Trophoblast cell (in vitro differentiated cells and primary cell): ENCODE measurements around the gene ETS2. TPM values are rescaled to one million over a fixed set of nuclear protein-coding genes. Genes with fewer than 3 reads are reported as not detected.

Experiments used
- DNase-seq, 2 donors: peaks; one replicate each; pipeline ENCODE4 v3.0.0-alpha.2; 2016
- H2AFZ ChIP-seq: 2 replicates; pipeline ENCODE4 v1.6.1; 2013; ENCODE audit warnings: low read length, moderate library complexity, mild to moderate bottlenecking; ENCODE audit not compliant: insufficient read depth, poor library complexity
- H2AK5ac ChIP-seq: 2 replicates; pipeline ENCODE4 v1.6.1; 2013; ENCODE audit warnings: mild to moderate bottlenecking, low read length
- H2BK120ac ChIP-seq: 2 replicates; pipeline ENCODE4 v1.6.1; 2013; ENCODE audit warnings: low read length, mild to moderate bottlenecking, moderate library complexity; ENCODE audit not compliant: insufficient read depth, poor library complexity
- H2BK12ac ChIP-seq: 2 replicates; pipeline ENCODE4 v1.6.1; 2013; ENCODE audit warnings: mild to moderate bottlenecking, low read length, moderate library complexity
- H2BK5ac ChIP-seq: 2 replicates; pipeline ENCODE4 v1.6.1; 2013; ENCODE audit warnings: low read length, low read depth, moderate library complexity, mild to moderate bottlenecking; ENCODE audit not compliant: poor library complexity
- H3K14ac ChIP-seq: 2 replicates; pipeline ENCODE4 v1.6.1; 2013; ENCODE audit warnings: mild to moderate bottlenecking, low read length
- H3K18ac ChIP-seq: 2 replicates; pipeline ENCODE4 v1.6.1; 2013; ENCODE audit warnings: mild to moderate bottlenecking, low read length
- H3K23ac ChIP-seq: 2 replicates; pipeline ENCODE4 v1.6.1; 2013; ENCODE audit warnings: low read length
- H3K27ac ChIP-seq: 2 replicates; pipeline ENCODE4 v1.5.1; 2013; ENCODE audit warnings: low read depth, mild to moderate bottlenecking, inconsistent platforms, low read length, moderate library complexity
- H3K27me3 ChIP-seq: 2 replicates; pipeline ENCODE4 v1.6.1; 2013; ENCODE audit warnings: inconsistent platforms, mild to moderate bottlenecking, low read length, moderate library complexity; ENCODE audit not compliant: insufficient read depth
- H3K36me3 ChIP-seq, 2 experiments: 1 replicate in 1 of 2; 2 replicates in 1 of 2; pipeline ENCODE4 v1.6.1; 2013; ENCODE audit warnings: low read length in 2 of 2, mild to moderate bottlenecking in 2 of 2, moderate library complexity in 1 of 2; ENCODE audit not compliant: insufficient read depth in 2 of 2, control insufficient read depth in 1 of 2
- H3K4ac ChIP-seq: 2 replicates; pipeline ENCODE4 v1.6.1; 2013; ENCODE audit warnings: low read depth, mild to moderate bottlenecking, low read length, moderate library complexity
- H3K4me1 ChIP-seq, 2 experiments: 1 replicate in 1 of 2; 2 replicates in 1 of 2; pipeline ENCODE4 v1.6.1; 2013; ENCODE audit warnings: low read length in 2 of 2, mild to moderate bottlenecking in 2 of 2, moderate library complexity in 1 of 2; ENCODE audit not compliant: insufficient read depth in 2 of 2, control insufficient read depth in 1 of 2
- H3K4me2 ChIP-seq: 2 replicates; pipeline ENCODE4 v1.6.1; 2013; ENCODE audit warnings: inconsistent platforms, mild to moderate bottlenecking, low read length, moderate library complexity
- H3K4me3 ChIP-seq: 2 replicates; pipeline ENCODE4 v1.5.1; 2013; ENCODE audit warnings: mild to moderate bottlenecking, low read depth, low read length, inconsistent platforms
- H3K79me1 ChIP-seq: one replicate; pipeline ENCODE4 v1.6.1; 2013; ENCODE audit warnings: low read length
- H3K79me2 ChIP-seq: 2 replicates; pipeline ENCODE4 v1.6.1; 2013; ENCODE audit warnings: low read length, mild to moderate bottlenecking; ENCODE audit not compliant: control insufficient read depth, insufficient read depth, poor library complexity
- H3K9ac ChIP-seq: 2 replicates; pipeline ENCODE4 v1.6.1; 2013; ENCODE audit warnings: mild to moderate bottlenecking, low read length
- H3K9me3 ChIP-seq: 2 replicates; pipeline ENCODE4 v1.6.1; 2013; ENCODE audit warnings: low read depth, mild to moderate bottlenecking, control low read depth, inconsistent platforms, low read length; ENCODE audit not compliant: insufficient read depth
- H4K12ac ChIP-seq: 2 replicates; pipeline ENCODE4 v1.6.1; 2013; ENCODE audit warnings: low read depth, mild to moderate bottlenecking, low read length, moderate library complexity
- H4K8ac ChIP-seq: 2 replicates; pipeline ENCODE4 v1.6.1; 2013; ENCODE audit warnings: low read depth, mild to moderate bottlenecking, low read length, moderate library complexity
- H4K91ac ChIP-seq: one replicate; pipeline ENCODE4 v1.6.1; 2013; ENCODE audit warnings: low read depth, mild to moderate bottlenecking, low read length, moderate library complexity
- WGBS: extraction: QIAGEN DNeasy Blood & Tissue Kit; methylation state at CpG from one replicate; pipeline ENCODE4 v1.1.7; 2013; ENCODE audit warnings: missing lambda C conversion rate; ENCODE audit not compliant: insufficient read length, insufficient coverage; ENCODE audit errors: extremely low coverage; 5-methylcytosine and 5-hydroxymethylcytosine counted together
- polyA plus RNA-seq: library from polyadenylated mRNA; stranded (reverse); fragments of 200-250 nt; gene quantifications from 2 replicates; pipeline ENCODE4 v1.2.3, GENCODE V29; 2013

Gene ETS2
- polyA plus RNA-seq = 17.3 and 18.1 TPM in 2 replicates

DNA sequence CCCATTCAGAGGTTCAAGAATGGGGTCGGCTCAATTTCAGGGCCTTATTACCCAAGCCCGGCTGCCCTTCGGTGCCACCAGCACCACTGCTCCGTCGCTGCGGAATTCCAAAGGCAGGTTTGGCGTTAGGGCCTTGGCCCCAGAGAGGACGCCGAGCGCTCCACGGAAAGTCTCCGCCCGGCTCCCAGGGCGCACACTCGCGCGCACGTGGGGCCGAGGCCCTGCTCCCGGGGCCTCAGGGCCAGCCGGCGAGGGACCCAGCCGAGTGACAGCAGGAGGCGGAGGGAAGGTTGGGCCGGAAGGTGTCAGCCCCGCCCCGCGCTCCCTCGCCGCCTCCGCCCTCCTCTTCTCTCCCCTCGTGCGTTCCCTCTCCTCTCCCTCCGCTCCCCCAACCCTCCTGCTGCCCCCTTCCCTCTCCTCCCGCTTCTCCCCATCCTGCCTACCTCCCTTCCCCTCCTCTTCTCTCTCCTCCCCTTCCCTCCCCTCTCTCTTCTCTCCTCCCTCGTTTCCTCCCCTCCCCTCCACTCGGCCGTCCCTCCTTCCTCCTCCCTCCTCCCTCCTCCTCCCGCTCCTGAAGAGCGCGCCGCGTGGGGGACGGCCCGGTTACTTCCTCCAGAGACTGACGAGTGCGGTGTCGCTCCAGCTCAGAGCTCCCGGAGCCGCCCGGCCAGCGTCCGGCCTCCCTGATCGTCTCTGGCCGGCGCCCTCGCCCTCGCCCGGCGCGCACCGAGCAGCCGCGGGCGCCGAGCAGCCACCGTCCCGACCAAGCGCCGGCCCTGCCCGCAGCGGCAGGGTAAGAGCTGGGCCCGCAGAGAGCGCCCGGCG, at the start of gene ETS2:
ETS2 (plus strand) TSS at position 602 of the 825 bp plus-strand sequence. CDS start 4,106 bp downstream, outside the sequence.
- Histone ChIP-seq H3K23ac (no peak within 1 kb of the TSS), H3K9ac (peak within 1 kb of the TSS; percentile 89), H2BK5ac (peak within 1 kb of the TSS; percentile 93), H3K27me3 (no peaks in the 10 kb centered on the region), H3K27ac (peak within 1 kb of the TSS; percentile 71), H3K79me2 (peaks cover 10% of the 10 kb centered on the region), H3K4ac (peak within 1 kb of the TSS; percentile 94), H3K4me3 (peak within 1 kb of the TSS; percentile 87), H2BK120ac (peak within 1 kb of the TSS; percentile 77), H3K18ac (peak within 1 kb of the TSS; percentile 96), H3K4me2 (peak within 1 kb of the TSS; percentile 94), H4K8ac (peak within 1 kb of the TSS; percentile 76), H2BK12ac (peak within 1 kb of the TSS; percentile 63), H3K36me3 (no peaks in the 10 kb centered on the region), H2AFZ (peak within 1 kb of the TSS; percentile 85), H4K12ac (peak within 1 kb of the TSS; percentile 51), H3K79me1 (peaks cover 19% of the 10 kb centered on the region), H4K91ac (peak within 1 kb of the TSS; percentile 82), H3K4me1 (peaks cover 20 to 27% of the 10 kb centered on the region in 2 experiments), H2AK5ac (peak within 1 kb of the TSS; percentile 54), H3K9me3 (no peaks in the 10 kb centered on the region), H3K14ac (peak within 1 kb of the TSS; percentile 93)
- no CpG with 5 or more reads among the region's 76 CpGs for WGBS
- DNase-seq = peak; percentile 84 to 86

DNA sequence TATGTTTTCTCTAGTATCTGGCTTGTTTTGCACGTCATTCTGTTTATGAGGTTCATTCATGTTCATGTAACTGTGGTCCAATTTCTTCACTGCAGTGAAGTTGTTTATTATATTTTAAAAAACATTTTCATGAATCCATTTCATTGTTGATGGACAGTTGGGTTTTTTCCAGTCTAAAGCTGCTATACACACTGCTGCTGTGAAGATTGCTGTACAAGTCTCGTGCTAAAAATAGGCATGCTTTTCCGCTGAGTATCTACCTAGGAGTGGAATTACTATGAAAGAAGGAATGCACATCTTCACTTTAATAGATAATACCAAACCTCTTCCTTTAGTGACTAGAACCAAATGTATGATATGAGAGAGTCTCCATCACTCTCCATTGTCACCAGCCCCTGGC, 49.0 kb upstream of the ETS2 start:
- Histone ChIP-seq H3K18ac (no peak overlapping the region), H3K27ac (no peak overlapping the region), H3K36me3 (no peaks in the 10 kb centered on the region), H3K23ac (no peak overlapping the region), H3K9me3 (no peaks in the 10 kb centered on the region), H3K9ac (no peak overlapping the region), H2BK5ac (no peak overlapping the region), H3K4me2 (no peak overlapping the region), H4K12ac (no peak overlapping the region), H4K91ac (no peak overlapping the region), H3K4me3 (no peak overlapping the region), H2AFZ (no peak overlapping the region), H2BK12ac (no peak overlapping the region), H3K27me3 (no peaks in the 10 kb centered on the region), H3K14ac (no peak overlapping the region), H3K79me2 (no peaks in the 10 kb centered on the region), H2BK120ac (no peak overlapping the region), H3K4me1 (no peaks in the 10 kb centered on the region), H3K79me1 (no peaks in the 10 kb centered on the region), H4K8ac (no peak overlapping the region), H3K4ac (no peak overlapping the region), H2AK5ac (no peak overlapping the region)
- WGBS = no CpG with 5 or more reads among the region's 3 CpGs
- DNase-seq = peak; percentile 72 to 93

DNA sequence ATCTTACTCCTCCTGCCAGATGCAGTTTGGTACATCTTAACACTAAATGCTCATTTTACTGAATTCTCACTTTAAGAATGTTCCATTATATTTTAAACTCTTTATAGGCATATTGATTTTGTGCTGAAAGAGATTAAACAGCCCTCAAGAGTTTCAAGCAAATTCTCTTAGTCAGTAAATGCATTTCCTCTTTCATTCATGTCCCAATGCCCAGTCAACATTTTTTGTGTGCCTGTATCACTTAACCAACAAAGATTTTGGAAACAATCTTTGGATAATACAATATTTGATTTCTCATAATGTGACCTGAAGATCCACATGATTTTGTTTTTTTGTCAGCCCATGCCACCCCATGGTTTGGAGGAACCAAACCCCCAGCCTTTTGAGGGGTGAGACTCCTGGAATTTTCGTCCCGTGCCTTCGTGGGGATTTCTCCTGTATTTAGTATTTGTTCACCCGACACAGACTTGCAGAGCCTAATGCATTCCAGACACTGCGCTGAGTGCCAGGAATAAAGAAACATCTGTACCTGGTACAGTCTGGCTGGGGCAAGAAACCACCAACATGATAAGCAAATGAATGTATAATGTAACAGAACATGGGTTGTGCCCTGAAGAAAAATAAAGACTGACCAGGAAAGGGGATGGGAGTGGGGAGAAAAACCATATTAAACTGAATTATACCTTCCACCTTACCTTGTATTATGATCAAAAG, 47.1 kb upstream of the ETS2 start:
- Histone ChIP-seq H3K9me3 (no peaks in the 10 kb centered on the region), H2BK5ac (no peak overlapping the region), H3K36me3 (no peaks in the 10 kb centered on the region), H3K27me3 (no peaks in the 10 kb centered on the region), H4K12ac (no peak overlapping the region), H2AFZ (no peak overlapping the region), H3K4me2 (no peak overlapping the region), H2BK12ac (no peak overlapping the region), H3K9ac (no peak overlapping the region), H3K4ac (no peak overlapping the region), H3K4me1 (no peaks in the 10 kb centered on the region), H3K18ac (no peak overlapping the region), H3K14ac (no peak overlapping the region), H2BK120ac (no peak overlapping the region), H4K8ac (no peak overlapping the region), H3K23ac (no peak overlapping the region), H3K27ac (no peak overlapping the region), H3K79me1 (no peaks in the 10 kb centered on the region), H2AK5ac (no peak overlapping the region), H4K91ac (no peak overlapping the region), H3K4me3 (no peak overlapping the region), H3K79me2 (no peaks in the 10 kb centered on the region)
- no CpG with 5 or more reads among the region's 5 CpGs for WGBS
- DNase-seq = no peak

DNA sequence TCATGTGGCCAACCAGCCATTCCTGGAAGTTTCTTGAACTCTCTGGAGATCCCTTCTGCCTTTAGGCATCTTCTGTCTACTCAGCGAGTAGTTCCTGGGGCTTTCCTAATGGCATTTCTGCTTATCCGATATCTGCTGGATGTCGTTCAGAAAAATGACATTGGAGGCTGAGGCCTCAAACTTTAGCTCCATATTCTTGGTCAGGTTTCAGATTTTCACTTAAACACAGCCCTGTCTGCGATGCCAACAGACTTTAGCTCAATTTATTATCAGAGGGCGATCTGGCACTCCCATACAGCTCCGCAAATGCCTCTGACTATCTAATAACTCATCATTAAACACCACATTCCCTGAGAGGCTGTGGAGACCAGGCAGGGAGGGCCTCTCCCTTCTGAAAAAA, 46.3 kb upstream of the ETS2 start:
- no CpG with 5 or more reads among the region's 6 CpGs for WGBS
- Histone ChIP-seq H3K23ac (no peak overlapping the region), H3K27ac (no peak overlapping the region), H2AK5ac (no peak overlapping the region), H3K9ac (no peak overlapping the region), H2BK120ac (no peak overlapping the region), H3K9me3 (no peaks in the 10 kb centered on the region), H3K27me3 (no peaks in the 10 kb centered on the region), H3K18ac (no peak overlapping the region), H2BK5ac (no peak overlapping the region), H3K4ac (no peak overlapping the region), H3K79me2 (no peaks in the 10 kb centered on the region), H4K8ac (no peak overlapping the region), H2AFZ (no peak overlapping the region), H3K14ac (no peak overlapping the region), H3K36me3 (no peaks in the 10 kb centered on the region), H3K4me3 (no peak overlapping the region), H3K79me1 (no peaks in the 10 kb centered on the region), H4K12ac (no peak overlapping the region), H3K4me2 (no peak overlapping the region), H4K91ac (no peak overlapping the region), H2BK12ac (no peak overlapping the region), H3K4me1 (no peaks in the 10 kb centered on the region)
- peak in 1 of 2 donors; percentile 58 for DNase-seq
